G401.6 (cell line): Measurements from ENCODE around the gene LCAT.
"Not testable (repeated sequence)": the region's sequence is repeated elsewhere in the genome, so short reads cannot be mapped to it uniquely, and the experiment has no call there.

ENCODE experiments used
- FAIRE-seq: peaks from 2 replicates; lab custom pipeline; 2012; peaks lifted over from hg19 to GRCh38; lab: Jason Lieb, UNC

The LCAT gene

DNA sequence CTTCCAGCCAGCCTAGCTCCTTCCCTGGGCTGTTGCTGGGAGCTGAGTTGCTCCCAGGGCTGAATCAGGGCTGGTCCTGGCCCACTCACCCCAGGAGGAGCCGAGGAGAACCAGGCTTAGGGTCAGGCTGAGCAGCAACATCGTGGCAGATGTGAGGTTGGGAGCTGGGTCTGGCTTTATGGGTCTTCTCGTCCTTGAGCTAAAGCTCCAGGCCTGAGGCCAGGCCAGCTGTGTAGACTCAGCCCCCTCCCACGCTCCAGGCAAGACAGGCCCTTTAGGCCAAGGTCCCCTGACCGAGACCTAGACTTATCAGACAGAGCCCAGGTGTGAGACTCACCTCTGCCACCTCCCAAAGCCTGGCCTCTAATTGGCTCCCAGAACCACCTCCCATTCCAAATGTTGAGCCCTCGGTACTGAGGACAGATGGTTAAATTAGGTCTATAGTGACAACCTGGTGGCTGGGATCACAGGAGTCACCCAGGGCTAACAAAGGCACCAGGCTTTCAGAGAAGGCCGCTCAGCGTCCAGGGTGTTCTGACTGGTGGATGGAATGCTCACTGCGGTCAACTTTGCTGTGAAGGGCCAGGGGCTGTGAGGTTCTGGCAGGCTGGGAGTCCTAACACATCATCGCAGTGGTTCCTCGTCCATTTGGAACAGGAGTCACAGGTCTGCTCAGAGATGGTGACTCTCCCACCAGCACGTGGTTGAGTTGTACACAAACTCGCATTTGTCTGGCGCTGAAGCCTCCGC is 12.0 kb downstream of the LCAT start, which contains the start of gene CTRL:
Gene CTRL (minus strand): TSS at position 151 of the 750 bp plus-strand sequence. CDS start 10 bp downstream, at position 141.
- no peak for FAIRE-seq

DNA sequence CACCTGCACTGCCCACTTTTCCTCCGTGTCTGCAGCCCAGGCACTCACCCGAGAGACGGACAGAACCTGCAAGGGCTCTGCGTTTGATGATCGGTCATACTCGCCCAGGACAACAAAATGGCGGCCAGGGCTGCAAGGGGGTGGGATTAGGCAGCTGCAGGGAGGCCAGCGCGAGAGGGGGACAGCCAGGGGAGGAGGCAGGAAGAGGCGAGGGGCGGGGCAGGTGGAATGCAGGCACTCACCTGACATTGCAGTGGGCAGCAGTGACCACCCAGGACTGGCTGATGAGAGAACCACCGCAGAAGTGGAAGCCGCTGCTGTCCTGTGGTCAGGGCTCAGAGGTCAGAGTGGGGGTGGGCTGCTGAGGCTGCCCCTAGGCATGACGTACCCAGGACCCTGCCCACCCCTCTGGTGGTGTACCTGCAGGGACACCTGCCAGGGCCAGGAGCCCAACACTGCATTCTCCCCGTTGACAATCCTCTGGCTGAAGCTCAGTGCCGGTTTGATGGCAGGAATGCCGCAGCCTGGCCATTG is 13.2 kb downstream of the LCAT start:
- no peak for FAIRE-seq

DNA sequence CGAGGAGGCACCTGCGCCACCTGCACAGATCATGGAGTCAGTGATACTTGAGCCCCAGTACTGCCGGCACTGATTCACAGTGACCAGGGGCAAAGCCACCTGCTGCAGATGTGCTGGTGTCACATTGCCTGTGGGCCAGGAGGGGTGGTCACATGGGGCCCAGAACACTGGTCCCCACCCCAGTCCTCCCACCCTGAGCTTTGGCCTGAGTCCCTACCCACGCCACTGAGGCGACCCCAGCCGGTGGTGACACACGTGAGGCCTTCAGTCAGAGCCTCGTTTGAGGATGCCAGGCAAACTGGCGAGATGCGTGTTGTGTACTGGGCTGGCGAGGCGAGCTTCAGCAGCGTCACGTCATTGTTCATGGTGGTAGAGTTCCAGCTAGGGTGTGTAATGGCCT is 13.7 kb downstream of the LCAT start:
- FAIRE-seq, result no peak

DNA sequence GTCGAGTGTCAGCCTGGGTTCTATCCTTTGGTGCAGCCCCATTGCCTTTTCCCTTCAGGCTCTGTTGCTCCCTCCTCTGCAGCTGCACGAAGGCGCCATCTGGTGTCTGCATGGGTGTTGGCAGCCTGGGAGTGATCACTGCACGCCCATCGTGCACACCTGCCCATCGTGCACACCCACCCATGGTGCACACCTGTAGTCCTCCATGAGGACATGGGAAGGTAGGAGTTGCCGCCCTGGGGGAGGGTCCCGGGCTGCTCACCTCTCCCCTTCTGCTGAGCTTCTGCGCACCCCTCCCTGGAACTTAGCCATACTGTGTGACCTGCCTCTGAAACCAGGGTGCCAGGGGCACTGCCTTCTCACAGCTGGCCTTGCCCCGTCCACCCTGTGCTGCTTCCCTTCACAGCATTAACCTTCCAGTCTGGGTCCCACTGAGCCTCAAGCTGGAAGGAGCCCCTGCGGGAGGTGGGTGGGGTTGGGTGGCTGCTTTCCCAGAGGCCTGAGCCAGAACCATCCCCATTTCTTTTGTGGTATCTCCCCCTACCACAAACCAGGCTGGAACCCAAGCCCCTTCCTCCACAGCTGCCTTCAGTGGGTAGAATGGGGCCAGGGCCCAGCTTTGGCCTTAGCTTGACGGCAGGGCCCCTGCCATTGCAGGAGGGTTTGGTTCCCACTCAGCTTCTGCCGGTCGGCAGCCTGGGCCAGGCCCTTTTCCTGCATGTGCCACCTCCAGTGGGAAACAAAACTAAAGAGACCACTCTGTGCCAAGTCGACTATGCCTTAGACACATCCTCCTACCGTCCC is 15.2 kb downstream of the LCAT start:
- no peak for FAIRE-seq

DNA sequence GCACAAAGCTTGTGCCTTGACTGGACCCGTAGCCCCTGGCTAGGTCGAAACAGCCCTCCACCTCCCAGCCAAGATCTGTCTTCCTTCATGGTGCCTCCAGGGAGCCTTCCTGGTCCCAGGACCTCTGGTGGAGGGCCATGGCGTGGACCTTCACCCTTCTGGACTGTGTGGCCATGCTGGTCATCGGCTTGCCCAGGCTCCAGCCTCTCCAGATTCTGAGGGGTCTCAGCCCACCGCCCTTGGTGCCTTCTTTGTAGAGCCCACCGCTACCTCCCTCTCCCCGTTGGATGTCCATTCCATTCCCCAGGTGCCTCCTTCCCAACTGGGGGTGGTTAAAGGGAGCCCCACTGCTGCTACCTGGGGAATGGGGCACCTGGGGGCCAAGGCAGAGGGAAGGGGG is 15.8 kb downstream of the LCAT start:
- no peak for FAIRE-seq

DNA sequence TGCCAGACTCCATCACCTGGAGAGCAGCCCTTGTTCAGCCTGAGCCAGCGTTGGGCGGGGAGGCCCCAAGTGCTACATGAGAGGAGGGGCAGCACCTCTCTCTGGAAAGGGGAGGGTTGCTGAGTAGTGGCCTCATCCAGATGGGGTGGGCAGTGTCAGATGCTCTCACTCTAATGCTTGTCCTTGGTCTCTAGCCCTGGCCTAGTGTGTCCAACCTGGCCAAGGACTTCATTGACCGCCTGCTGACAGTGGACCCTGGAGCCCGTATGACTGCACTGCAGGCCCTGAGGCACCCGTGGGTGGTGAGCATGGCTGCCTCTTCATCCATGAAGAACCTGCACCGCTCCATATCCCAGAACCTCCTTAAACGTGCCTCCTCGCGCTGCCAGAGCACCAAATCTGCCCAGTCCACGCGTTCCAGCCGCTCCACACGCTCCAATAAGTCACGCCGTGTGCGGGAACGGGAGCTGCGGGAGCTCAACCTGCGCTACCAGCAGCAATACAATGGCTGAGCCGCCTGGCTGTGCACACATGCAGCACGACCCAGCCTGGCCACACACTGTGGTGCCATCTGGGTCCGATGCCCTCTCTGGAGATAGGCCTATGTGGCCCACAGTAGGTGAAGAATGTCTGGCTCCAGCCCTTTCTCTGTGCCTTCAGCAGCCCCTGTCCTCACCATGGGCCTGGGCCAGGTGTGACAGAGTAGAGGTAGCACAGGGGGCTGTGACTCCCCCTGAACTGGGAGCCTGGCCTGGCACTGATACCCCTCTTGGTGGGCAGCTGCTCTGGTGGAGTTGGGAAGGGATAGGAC is 16.6 kb downstream of the LCAT start:
- no peak for FAIRE-seq

DNA sequence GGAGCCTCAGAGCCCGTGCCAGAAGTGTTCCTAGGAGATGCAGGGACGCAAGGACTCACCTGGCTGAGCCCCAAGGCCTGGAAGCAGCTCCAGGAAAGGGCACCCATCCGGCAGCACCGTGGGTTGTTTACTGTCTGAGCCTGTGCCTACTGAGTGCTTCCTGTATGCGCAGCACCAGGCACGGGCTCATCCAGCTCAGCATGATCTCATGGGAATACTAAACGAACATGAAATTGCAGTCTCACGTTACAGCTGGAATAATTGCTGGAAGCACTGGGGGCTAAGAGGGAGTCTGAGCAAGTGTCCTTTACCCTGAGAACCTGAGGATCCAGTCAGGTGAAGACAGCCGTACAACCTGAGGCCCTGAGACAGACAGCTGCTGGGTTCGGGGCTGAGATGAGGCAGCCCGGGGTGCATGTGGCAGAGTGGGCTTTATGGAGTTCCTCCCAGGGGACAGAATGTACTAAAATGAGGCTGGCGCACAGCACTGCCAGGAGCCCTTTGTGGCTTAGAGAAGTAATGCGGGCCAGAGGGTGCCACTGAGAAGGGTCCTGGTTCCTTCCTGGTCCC is 17.7 kb downstream of the LCAT start:
- FAIRE-seq, result no peak

DNA sequence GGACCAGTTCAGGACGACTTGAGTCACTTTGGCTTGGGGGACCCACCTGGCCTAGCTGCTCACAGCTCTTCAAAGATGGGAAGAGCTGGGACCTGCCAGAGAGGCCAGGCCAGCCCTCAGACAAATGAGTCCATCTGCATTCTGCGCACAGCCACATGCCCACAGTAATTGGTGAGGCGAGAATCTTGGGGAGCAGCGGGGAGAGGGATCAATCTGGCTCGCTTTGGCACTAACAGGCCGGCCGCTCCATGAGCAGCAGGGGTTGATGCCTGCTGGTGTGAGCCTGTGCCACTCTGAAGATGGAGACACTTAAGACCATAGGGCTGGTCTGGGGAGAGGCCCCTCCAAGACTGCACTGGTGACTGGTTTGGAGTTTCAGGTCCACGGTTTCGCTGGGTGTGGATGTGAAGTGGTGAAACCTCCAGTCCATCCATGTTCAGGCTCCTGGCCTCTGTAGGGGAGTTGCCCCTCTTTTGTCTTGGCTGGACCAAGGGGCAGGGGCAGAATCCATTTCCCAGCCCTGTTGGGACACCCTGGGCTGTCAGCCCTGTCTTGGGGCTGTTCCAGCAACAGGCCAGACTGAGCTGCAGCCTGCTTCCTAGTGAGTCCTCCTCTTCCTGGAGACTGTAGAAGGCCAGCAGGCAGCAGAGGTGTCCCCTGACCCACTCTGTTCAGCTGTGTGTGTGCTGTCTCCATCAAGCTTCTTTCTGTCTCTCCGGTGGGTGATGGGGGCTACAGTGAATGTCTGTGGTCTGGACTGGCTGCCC is 19.6 kb downstream of the LCAT start:
- FAIRE-seq, result no peak

DNA sequence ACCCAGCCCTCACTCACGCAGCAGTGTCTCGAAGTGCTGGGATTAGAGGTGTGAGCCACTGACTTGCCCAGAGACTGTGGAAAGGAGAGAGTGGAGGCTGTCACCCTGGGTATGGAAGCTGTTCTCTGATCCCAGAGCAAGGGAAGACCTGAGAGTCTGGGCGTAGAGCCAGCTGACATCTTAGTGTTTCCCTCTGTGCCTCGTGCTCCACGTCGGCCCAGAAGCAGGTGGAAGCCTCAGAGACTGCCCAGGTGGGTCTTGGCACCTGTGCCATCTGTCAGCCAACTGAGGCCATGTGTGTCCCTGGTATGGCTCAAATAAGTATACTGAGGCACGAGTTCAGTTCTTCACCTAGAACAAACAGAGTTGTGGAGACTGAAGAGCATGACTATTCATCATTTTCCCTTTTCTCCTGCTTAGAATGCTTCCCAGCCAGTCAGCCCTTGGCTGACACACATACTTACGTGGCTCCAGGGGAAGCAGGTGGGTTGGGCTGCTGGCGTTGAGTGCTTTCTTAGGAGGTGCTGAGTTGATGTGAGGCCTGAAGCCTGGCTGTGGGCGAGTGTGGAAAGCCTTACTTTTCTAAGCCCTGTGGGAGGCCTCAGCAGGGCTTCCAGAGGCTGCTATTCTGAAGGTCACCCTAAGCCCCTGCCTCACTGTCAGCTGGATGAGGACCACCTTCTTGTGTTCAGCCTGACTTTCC is 20.4 kb downstream of the LCAT start:
- FAIRE-seq, result no peak

DNA sequence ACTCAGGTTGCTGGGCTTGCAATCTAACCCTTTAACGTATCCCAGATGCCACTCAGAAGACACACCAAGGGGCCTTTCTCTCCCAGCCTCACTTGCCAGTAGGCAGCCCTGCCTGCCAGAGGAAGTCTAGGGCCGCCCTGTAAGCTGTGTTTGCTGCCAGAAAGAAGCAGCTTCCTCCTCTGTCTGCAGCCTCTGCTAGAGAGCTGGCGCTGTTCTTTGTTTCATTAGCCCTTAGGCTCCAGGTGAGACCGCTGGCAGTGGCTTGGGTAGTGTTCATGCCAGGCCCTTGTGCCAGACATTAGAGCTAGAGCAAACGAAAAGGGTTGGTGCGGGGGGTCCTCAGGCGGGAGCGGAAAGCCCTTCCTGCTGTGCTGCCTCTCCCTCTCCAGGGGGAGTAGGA is 21.2 kb downstream of the LCAT start:
- FAIRE-seq, result no peak

DNA sequence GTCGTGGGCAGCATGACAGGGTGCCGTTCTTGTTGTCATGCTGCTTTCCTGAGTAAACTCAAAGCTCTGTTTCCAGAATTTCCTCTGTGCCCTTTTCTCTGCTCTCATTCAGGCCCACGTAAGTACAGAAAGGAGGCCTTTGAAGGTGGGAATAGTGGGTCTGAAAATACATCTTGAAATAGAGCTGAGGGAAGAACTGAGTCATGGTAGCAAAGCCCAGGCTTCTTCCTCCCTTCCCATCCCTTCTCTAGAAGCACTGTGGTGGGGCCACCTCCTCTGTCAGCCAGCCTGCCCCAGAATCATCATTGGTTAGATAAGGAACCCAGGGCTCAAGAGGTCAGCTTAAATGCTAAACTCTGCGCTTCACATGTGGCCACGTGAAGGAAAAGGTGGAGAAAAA is 21.7 kb downstream of the LCAT start:
- FAIRE-seq, result no peak

DNA sequence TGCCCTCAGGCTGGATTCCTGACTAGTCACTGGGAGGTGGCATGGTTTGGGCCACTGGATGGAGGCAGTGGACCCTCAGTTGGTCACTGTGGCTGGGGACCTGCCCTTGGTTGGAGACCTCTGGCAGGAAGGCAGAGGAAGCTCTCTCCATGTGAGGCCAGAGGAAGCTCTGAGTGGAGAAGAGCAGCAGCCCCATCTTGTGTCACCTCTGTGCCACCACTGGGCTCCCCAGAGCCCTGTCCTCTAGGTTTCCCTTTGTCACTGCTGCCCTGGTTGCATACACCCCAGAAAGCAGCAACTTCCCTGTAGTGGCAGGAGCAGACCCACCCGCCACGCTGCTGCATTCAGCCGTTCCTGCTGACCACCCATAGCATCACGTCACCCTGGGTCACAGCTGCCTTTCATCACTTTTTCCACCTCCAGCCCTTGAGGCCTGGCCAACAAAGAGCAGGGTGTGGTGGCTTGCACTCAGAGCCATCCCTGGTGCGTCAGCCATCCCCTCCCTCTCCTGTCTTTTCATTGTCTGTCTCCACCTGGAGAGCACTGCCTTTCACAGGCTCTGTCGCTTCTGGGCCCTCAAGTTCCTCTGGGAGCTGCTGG is 24.2 kb downstream of the LCAT start:
- FAIRE-seq, result no peak

DNA sequence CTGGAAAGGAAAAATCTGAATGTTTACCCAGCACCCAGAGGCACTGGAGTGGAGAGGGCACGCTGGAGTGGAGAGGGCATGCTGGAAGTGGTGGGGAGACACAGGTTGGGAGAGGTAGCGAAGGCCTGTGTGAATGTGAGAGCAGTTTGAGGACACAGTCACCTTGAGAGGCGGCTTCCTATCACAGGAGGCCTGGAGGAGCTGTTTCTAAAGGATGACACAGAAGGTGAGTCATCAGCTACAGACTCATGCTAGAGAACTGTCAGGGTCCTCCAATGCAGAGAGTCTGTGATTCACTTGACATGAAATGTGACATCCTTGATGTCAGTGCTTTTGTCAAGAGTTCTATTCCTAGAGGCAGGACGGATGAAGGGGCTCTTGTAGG is 26.1 kb downstream of the LCAT start:
- no peak for FAIRE-seq

DNA sequence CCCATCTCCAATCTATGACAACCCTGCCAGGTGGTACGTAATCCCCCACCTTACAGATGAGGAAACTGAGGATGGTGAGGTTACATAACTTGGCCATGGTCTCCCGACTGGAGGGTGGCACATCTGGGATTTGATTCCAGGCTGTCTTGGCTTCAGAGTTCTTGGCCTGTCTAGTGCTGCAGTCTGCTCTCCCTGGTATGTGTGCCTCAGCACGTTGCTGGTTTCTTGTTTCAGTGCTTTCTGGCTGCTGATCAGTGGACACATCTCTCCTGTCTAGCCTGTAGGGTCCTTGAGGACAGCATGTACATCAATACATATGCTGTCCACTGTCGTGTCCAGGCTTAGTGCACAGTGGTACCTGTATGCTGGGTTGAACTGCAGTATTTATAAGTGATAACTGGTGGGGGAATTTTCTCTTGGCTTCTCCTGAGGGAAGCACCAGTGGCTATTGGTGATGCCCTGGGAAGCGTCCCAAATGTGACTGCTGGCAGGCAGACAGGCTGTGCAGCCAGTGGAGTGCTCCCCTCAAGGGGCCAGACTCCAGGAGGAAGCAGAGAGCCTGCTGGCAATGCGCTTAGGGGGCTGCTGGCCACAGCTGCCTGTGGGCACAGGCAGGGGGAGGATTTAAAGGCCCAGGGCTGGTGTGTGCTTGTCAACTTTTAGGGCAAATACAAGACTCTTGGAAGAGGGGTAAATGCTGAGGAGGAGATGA is 26.6 kb downstream of the LCAT start:
- no peak for FAIRE-seq

DNA sequence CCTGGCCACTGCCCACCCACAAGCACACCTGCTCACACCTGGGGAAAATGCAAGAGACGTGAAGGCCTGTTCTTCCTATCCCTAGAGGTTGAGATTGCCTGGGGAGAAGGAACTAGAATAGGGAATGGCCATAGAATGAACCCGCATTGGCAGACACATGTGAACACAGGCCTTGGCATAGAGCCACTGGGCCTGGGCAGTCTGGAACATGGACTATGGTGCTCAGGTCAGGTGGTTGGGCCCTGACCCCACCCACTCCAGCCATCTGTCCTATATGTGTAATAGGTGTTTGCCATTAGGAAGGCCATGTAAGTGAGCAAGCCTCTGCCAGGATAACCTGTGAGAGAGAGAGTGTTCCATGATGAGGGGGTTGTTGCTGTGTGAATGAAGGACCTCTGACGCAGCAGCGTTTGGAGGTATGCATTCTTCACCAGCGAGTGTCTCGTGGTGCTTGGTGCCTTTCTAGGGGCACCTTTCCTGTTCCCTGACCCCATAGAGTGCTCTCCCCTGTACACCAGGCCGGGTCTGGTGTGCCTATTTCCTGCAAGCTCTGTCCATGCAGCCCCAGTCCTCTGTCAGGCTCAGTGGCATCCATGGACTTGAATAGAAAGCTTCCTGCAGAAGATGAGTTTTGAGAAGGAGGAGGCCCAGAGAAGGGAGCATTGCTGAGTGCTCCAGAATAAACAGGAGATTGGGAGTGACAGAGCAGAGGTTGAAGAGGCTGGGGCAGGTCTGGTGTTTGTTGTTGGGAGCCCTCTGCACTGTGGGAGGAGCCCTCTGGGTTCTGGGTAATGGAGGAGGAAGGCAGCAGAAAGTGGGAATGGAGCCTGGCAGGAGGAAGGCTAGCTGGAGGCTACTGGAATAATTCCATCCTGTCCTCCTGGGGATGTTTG is 27.8 kb downstream of the LCAT start:
- no peak for FAIRE-seq

DNA sequence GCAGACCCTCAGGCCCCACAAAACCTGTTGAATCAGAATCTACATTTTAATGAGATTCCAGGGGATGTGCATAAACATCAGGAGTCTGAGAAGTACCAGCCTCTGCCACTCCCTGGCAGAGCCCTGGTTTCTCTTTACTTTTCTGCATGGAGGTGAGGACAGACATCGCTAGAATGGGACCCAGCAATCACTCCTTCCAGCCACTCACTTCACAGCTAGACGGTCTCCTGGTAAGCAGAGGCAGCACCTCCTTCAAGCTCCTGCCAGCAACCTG is 28.5 kb downstream of the LCAT start:
- FAIRE-seq, result not testable (repeated sequence)

DNA sequence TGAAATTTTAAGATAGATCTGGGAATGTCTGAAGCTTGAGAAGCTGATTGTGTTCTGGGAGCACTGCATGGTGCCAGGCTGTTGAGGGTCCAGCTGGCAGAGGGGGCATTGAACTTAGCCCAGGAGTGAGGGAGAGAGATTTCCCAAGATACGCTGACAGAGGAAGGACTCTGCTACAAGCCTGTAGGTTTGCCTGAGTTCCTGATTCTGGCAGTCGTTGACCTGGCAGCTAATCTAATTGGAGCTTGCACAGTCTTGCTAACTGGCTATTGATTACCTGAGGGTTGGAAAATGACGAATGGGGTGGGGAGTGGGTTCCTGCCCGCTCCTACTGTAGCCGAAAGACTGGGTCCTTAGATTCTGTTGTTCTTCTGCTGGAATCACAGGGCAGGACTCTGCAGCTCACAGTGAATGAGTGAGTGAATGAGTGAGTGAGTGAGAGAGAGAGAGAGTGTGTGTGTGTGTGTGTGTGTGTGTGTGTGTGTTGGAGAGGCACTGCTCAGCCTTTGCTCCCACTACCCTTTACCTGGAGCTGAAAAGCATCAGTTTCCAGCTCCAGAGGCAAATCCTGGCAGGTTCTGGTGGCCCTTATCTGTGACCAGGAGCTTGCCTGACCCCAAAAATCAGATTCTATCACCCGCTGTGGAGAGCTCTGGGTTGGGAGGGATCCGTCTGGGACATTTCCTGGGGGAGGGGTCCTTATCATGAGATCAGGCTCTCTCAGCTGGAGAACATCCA is 29.0 kb downstream of the LCAT start:
- FAIRE-seq, result no peak

DNA sequence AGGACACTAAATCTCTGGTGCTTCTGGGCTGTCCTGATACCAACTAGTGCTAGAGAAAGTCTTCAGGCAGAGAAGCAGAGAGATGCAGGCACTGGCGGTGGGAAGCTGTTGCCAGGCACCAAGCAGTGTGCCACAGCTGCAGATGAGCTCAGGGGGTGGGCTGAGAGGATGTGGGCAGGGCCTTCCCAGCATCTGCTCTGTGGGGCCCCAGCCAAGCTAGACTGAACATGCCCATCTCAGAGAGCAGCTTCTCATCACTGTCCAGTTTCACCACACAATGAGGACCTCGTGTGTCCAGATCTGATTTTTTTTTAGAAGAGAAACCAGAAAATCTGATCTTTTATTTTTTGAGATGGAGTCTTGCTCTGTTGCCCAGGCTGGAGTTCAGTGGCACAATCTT is 33.8 kb downstream of the LCAT start:
- FAIRE-seq, result no peak
